Omental fat pad (tissue), 4 donors: ENCODE data around the gene ECHS1. TPM values are rescaled to one million over a fixed set of nuclear protein-coding genes. Genes with fewer than 3 reads are reported as not detected.

Experiments
- ATAC-seq: fragments of 150-250 bp; one replicate; pipeline ENCODE4 v1.9.1; 2016; ENCODE audit warnings: mild to moderate bottlenecking, moderate library complexity; ENCODE audit not compliant: low FRiP score
- DNase-seq: peaks from one replicate; pipeline ENCODE4 v3.0.0-alpha.2; 2019; ENCODE audit warnings: low spot score
- CTCF ChIP-seq, 3 donors: fragments of 450-650 bp; IDR thresholded peaks; one replicate each; pipeline ENCODE4 v1.5.1; 2016 to 2017; ENCODE audit warnings: antibody characterized with exemption in 3 of 3, mild to moderate bottlenecking in 3 of 3, moderate library complexity in 2 of 3
- total RNA-seq, 4 donors: library from RNA; depleted of rRNA; stranded (reverse); fragments of >200 nt; gene quantifications; one replicate each; pipeline ENCODE4 v1.1.0, GENCODE V29; 2016

ECHS1 gene
- total RNA-seq, 4 donors from 2014 or later = 96.0 to 197 (median 138) TPM

- TF ChIP-seq CTCF (IDR thresholded peaks at IDR 0.05) = no peak
- DNase-seq (no peak), ATAC-seq (no peak)
Observed at GRCh38 chr10:133361227-133361626, 11.9 kb downstream of the ECHS1 start.

- DNase-seq (no peak), ATAC-seq (no peak)
- TF ChIP-seq CTCF (IDR thresholded peaks at IDR 0.05) = no peak
Observed at GRCh38 chr10:133359972-133360610, 13.1 kb downstream of the ECHS1 start.

- DNase-seq = no peak
- TF ChIP-seq CTCF (IDR thresholded peaks at IDR 0.05) = no peak
- no peak for ATAC-seq
Observed at GRCh38 chr10:133359554-133359971, 13.6 kb downstream of the ECHS1 start.

- no peak for TF ChIP-seq CTCF (IDR thresholded peaks at IDR 0.05)
- no peak for ATAC-seq
- no peak for DNase-seq
Observed at GRCh38 chr10:133358925-133359310, 14.2 kb downstream of the ECHS1 start.

GRCh38 chr10:133358162-133358924 lies 14.8 kb downstream of the ECHS1 start:
- DNase-seq = no peak
- TF ChIP-seq CTCF (IDR thresholded peaks at IDR 0.05) = no peak
- peak; percentile 3 for ATAC-seq

GRCh38 chr10:133357285-133358161 lies 15.6 kb downstream of the ECHS1 start, which contains the start of gene FUOM:
Gene FUOM, minus strand, starts transcription at chr10:133358019. Its CDS starts 12 bp downstream, at chr10:133358007.
- no peak for TF ChIP-seq CTCF (IDR thresholded peaks at IDR 0.05)
- DNase-seq = no peak
- ATAC-seq = peak; percentile 43
